Fibroblast of lung (primary cell): ENCODE measurements around the gene ZEB2. TPM values are rescaled to one million over a fixed set of nuclear protein-coding genes. Genes with fewer than 3 reads are reported as not detected.

Experiments used
- DNase-seq, 2 donors: peaks; one replicate each; pipeline versions ENCODE4 v3.0.0 to v3.0.0-alpha.2; 2010; ENCODE audit warnings: low read depth in 2 of 2
- H2AFZ ChIP-seq: 2 replicates; pipeline ENCODE4 v1.5.1; 2012; ENCODE audit warnings: low read length, control low read depth, inconsistent platforms
- H3K27ac ChIP-seq: 2 replicates; pipeline ENCODE4 v1.5.1; 2011; ENCODE audit warnings: low read length, control low read depth; ENCODE audit not compliant: insufficient read depth
- H3K27me3 ChIP-seq: 2 replicates; pipeline ENCODE4 v1.5.1; 2011; ENCODE audit warnings: mild to moderate bottlenecking, low read length; ENCODE audit not compliant: control insufficient read depth, insufficient read depth
- H3K36me3 ChIP-seq: 2 replicates; pipeline ENCODE4 v1.5.1; 2011; ENCODE audit warnings: low read length; ENCODE audit not compliant: control insufficient read depth, insufficient read depth
- H3K4me1 ChIP-seq: 2 replicates; pipeline ENCODE4 v1.5.1; 2011; ENCODE audit warnings: low read length; ENCODE audit not compliant: control insufficient read depth, insufficient read depth; ENCODE audit errors: extremely low read depth
- H3K4me2 ChIP-seq: 2 replicates; pipeline ENCODE4 v1.5.1; 2011; ENCODE audit warnings: low read length, control low read depth; ENCODE audit not compliant: insufficient read depth; ENCODE audit errors: extremely low read depth
- H3K4me3 ChIP-seq, 4 experiments: fragments of 200-600 bp in 1 of 4; sonication (generic) in 1 of 4; replicated peaks in 1 of 4; 2 replicates each; pipeline ENCODE4 v1.5.1; 2011 to 2016; ENCODE audit warnings: low read length in 4 of 4, low read depth in 3 of 4, mild to moderate bottlenecking in 3 of 4, control low read depth in 2 of 4, inconsistent platforms in 1 of 4, mixed read lengths in 1 of 4; ENCODE audit not compliant: insufficient read depth in 1 of 4; ENCODE audit errors: control extremely low read depth in 1 of 4
- H3K79me2 ChIP-seq: 2 replicates; pipeline ENCODE4 v1.5.1; 2012; ENCODE audit warnings: mild to moderate bottlenecking, low read length, inconsistent platforms; ENCODE audit not compliant: control insufficient read depth, insufficient read depth
- H3K9ac ChIP-seq: 2 replicates; pipeline ENCODE4 v1.5.1; 2011; ENCODE audit warnings: mild to moderate bottlenecking, low read length, control low read depth; ENCODE audit not compliant: insufficient read depth
- H3K9me3 ChIP-seq: 2 replicates; pipeline ENCODE4 v1.5.1; 2012; ENCODE audit warnings: low read depth, low read length; ENCODE audit not compliant: control insufficient read depth, insufficient read depth
- H4K20me1 ChIP-seq: 2 replicates; pipeline ENCODE4 v1.5.1; 2011; ENCODE audit warnings: low read length; ENCODE audit not compliant: control insufficient read depth, insufficient read depth; ENCODE audit errors: extremely low read depth
- EZH2 ChIP-seq: IDR thresholded peaks from 2 replicates; pipeline ENCODE4 v1.5.1; 2012; ENCODE audit warnings: low read length, control low read depth, mild to moderate bottlenecking; ENCODE audit errors: missing control alignments
- polyA plus RNA-seq, 2 donors: library from polyadenylated mRNA; depleted of rRNA in 1 of 2; stranded (reverse) in 1 of 2; unstranded in 1 of 2; fragments of >200 nt; gene quantifications; 2 replicates each; pipeline ENCODE4 v1.2.1, GENCODE V29; 2011 to 2012; ENCODE audit warnings: missing spikeins in 1 of 2
- total RNA-seq: library from RNA; depleted of rRNA; stranded (reverse); fragments of >200 nt; gene quantifications from 2 replicates; pipeline ENCODE4 v1.2.1, GENCODE V29; 2014
- TF ChIP-seq, protein P1 (sequence below), 2 donors: IDR thresholded peaks in 1 of 2; conservative IDR thresholded peaks in 1 of 2; 1 replicate in 1 of 2; 2 replicates in 1 of 2; pipeline ENCODE4 v1.5.1; 2011 to 2012; ENCODE audit warnings: low read length in 2 of 2, control low read depth in 1 of 2, inconsistent platforms in 1 of 2, low read depth in 1 of 2, mild to moderate bottlenecking in 1 of 2

Gene ZEB2
- total and polyA plus RNA-seq, 2 donors (not counting 1 experiment from before 2014, with no cell fraction given): 91.0 to 130 TPM

- no peak overlapping the region for H3K4me3 ChIP-seq
- H3K79me2 ChIP-seq: peaks cover 90% of the 10 kb centered on the region
- no peak overlapping the region for H3K9ac ChIP-seq
- no peak overlapping the region for H3K4me2 ChIP-seq
- DNase-seq: no peak
- H3K27me3 ChIP-seq: no peaks in the 10 kb centered on the region
- H3K9me3 ChIP-seq: no peaks in the 10 kb centered on the region
- H4K20me1 ChIP-seq: no peaks in the 10 kb centered on the region
- H3K27ac ChIP-seq: peak overlapping the region; percentile 1
- no peaks in the 10 kb centered on the region for H3K36me3 ChIP-seq
- H2AFZ ChIP-seq: no peak overlapping the region
- peaks cover 13% of the 10 kb centered on the region for H3K4me1 ChIP-seq
- no peak for TF ChIP-seq EZH2
- TF ChIP-seq, protein P1, sequence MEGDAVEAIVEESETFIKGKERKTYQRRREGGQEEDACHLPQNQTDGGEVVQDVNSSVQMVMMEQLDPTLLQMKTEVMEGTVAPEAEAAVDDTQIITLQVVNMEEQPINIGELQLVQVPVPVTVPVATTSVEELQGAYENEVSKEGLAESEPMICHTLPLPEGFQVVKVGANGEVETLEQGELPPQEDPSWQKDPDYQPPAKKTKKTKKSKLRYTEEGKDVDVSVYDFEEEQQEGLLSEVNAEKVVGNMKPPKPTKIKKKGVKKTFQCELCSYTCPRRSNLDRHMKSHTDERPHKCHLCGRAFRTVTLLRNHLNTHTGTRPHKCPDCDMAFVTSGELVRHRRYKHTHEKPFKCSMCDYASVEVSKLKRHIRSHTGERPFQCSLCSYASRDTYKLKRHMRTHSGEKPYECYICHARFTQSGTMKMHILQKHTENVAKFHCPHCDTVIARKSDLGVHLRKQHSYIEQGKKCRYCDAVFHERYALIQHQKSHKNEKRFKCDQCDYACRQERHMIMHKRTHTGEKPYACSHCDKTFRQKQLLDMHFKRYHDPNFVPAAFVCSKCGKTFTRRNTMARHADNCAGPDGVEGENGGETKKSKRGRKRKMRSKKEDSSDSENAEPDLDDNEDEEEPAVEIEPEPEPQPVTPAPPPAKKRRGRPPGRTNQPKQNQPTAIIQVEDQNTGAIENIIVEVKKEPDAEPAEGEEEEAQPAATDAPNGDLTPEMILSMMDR (conservative IDR thresholded peaks at IDR 0.05 in 1 of 2, IDR thresholded peaks at IDR 0.05 in 1 of 2; ENCODE audit: low read depth in 1 of 2, low read length in 2 of 2): no peak
Measured at GRCh38 chr2:144496977-144497598, 22.8 kb downstream of the ZEB2 start.

GRCh38 chr2:144496092-144496976 is 23.6 kb downstream of the ZEB2 start:
- peaks cover 13% of the 10 kb centered on the region for H3K4me1 ChIP-seq
- no peak for TF ChIP-seq EZH2
- TF ChIP-seq, protein P1 (conservative IDR thresholded peaks at IDR 0.05 in 1 of 2, IDR thresholded peaks at IDR 0.05 in 1 of 2; ENCODE audit: low read depth in 1 of 2, low read length in 2 of 2): no peak
- H3K4me2 ChIP-seq: peak overlapping the region; percentile 69
- no peak for DNase-seq
- H2AFZ ChIP-seq: no peak overlapping the region
- no peaks in the 10 kb centered on the region for H3K36me3 ChIP-seq
- peaks cover 91% of the 10 kb centered on the region for H3K79me2 ChIP-seq
- H3K27me3 ChIP-seq: no peaks in the 10 kb centered on the region
- no peaks in the 10 kb centered on the region for H4K20me1 ChIP-seq
- H3K9ac ChIP-seq: no peak overlapping the region
- H3K27ac ChIP-seq: peak overlapping the region; percentile 40
- no peaks in the 10 kb centered on the region for H3K9me3 ChIP-seq
- peak overlapping the region in 1 of 4 experiments; percentile 0 for H3K4me3 ChIP-seq
